PC-9 (cell line): ENCODE measurements around the gene WDR88. TPM values are rescaled to one million over a fixed set of nuclear protein-coding genes. Genes with fewer than 3 reads are reported as not detected.
"Not testable (repeated sequence)": the region's sequence is repeated elsewhere in the genome, so short reads cannot be mapped to it uniquely, and the experiment has no call there.

Experiments
- BruUV-seq: library from RNA; stranded (reverse); fragments of 400-500 nt; replicated peaks from 2 replicates; lab custom pipeline; 2021; lab: Mats Ljungman, UMichigan
- CTCF ChIA-PET: fragments of 300-600 bp; sonication (Branson Sonifier 250); formaldehyde crosslinking; loops from one replicate; lab custom pipeline; 2022; ENCODE audit warnings: antibody characterized with exemption; lab: Charles Lee
- POLR2A ChIA-PET: fragments of 300-600 bp; sonication (Branson Sonifier 250); formaldehyde crosslinking; loops from one replicate; lab custom pipeline; 2022; ENCODE audit warnings: antibody characterized with exemption; ENCODE audit not compliant: unreplicated experiment; lab: Charles Lee
- DNase-seq, 2 experiments: peaks; one replicate each; pipeline versions ENCODE4 v3.0.0 to v3.0.0-alpha.2; 2015 to 2022; ENCODE audit warnings: mixed read lengths in 1 of 2
- H2AFZ ChIP-seq: fragments of 200-600 bp; sonication (generic); 2 replicates; pipeline ENCODE4 v1.8.1; 2017; ENCODE audit warnings: antibody characterized with exemption
- H3F3A ChIP-seq: fragments of 200-600 bp; sonication (generic); 2 replicates; pipeline ENCODE4 v1.8.1; 2017; ENCODE audit warnings: antibody characterized with exemption, mild to moderate bottlenecking, low read depth; ENCODE audit not compliant: insufficient read depth
- H3K27ac ChIP-seq: fragments of 200-600 bp; sonication (generic); 2 replicates; pipeline ENCODE4 v1.6.1; 2016; ENCODE audit warnings: mixed run types
- H3K27me3 ChIP-seq: fragments of 200-600 bp; sonication (generic); 2 replicates; pipeline ENCODE4 v1.6.1; 2016; ENCODE audit warnings: low read depth, mixed run types; ENCODE audit not compliant: insufficient read depth
- H3K36me3 ChIP-seq: fragments of 200-600 bp; sonication (generic); 2 replicates; pipeline ENCODE4 v1.6.1; 2016; ENCODE audit warnings: low read depth, mixed run types
- H3K4me1 ChIP-seq: fragments of 200-600 bp; sonication (generic); replicated peaks from 2 replicates; pipeline ENCODE4 v1.6.1; 2016; ENCODE audit warnings: mixed run types; ENCODE audit not compliant: insufficient read depth
- H3K4me2 ChIP-seq: fragments of 200-600 bp; sonication (generic); 2 replicates; pipeline ENCODE4 v1.6.1; 2017; ENCODE audit warnings: mixed run types
- H3K4me3 ChIP-seq: fragments of 200-600 bp; sonication (generic); 2 replicates; pipeline ENCODE4 v1.6.1; 2016; ENCODE audit warnings: mixed run types
- H3K79me2 ChIP-seq: fragments of 200-600 bp; sonication (generic); 2 replicates; pipeline ENCODE4 v1.6.1; 2017; ENCODE audit warnings: low read depth, mixed run types
- H3K9me2 ChIP-seq: fragments of 200-600 bp; sonication (generic); 2 replicates; pipeline ENCODE4 v1.8.1; 2017; ENCODE audit warnings: mild to moderate bottlenecking; ENCODE audit not compliant: insufficient read depth
- H3K9me3 ChIP-seq: fragments of 200-600 bp; sonication (generic); 2 replicates; pipeline ENCODE4 v1.8.1; 2016; ENCODE audit warnings: low read depth; ENCODE audit not compliant: insufficient read depth
- H4K20me1 ChIP-seq: fragments of 200-600 bp; sonication (generic); 2 replicates; pipeline ENCODE4 v1.8.1; 2017; ENCODE audit not compliant: insufficient read depth
- EZH2 ChIP-seq: fragments of 200-600 bp; sonication (generic); IDR thresholded peaks from 2 replicates; pipeline ENCODE4 v1.8.0; 2017; ENCODE audit warnings: antibody characterized with exemption, low read depth
- intact Hi-C: fragments of 100-400 bp; cut with micrococcal nuclease; formaldehyde crosslinking; loops from one replicate; pipeline ENCODE4 v1.10.0; 2022; ENCODE audit not compliant: unreplicated experiment
- total RNA-seq: library from RNA; stranded (reverse); gene quantifications from 2 replicates; pipeline ENCODE4 v1.2.3, GENCODE V29; 2021
- TF ChIP-seq, protein P1 (sequence below): fragments of 200-600 bp; sonication (generic); conservative IDR thresholded peaks from 2 replicates; pipeline ENCODE4 v1.6.1; 2017; ENCODE audit warnings: mixed run types, antibody characterized with exemption, mild to moderate bottlenecking, moderate library complexity

WDR88 gene
- total RNA-seq, 1 experiment from 2014 or later, result 0.59 TPM

DNA sequence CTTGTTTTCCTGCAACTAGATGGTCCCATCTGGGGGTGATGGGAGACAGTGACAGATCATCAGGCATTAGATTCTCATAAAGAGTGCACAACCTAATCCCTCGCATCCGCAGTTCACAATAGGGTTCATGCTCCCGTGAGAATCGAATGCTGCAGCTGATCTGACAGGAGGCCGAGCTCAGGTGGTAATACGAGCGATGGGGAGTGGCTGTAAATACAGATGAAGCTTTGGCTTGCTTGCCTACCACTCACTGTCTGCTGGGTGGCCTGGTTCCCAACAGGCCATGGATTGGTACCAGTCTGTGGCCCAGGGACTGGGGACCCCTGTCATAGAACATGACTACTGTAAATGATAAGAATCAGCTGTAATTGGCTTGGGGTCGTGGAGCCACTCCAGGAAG is 28.0 kb downstream of the WDR88 start:
- intact Hi-C loops, result no loop called here
- no peaks in the 10 kb centered on the region for H4K20me1 ChIP-seq
- H3K36me3 ChIP-seq, result no peaks in the 10 kb centered on the region
- H3K27me3 ChIP-seq, result no peaks in the 10 kb centered on the region
- DNase-seq, result no peak
- no peaks in the 10 kb centered on the region for H3K9me2 ChIP-seq
- no peaks in the 10 kb centered on the region for H3K4me1 ChIP-seq
- H3K4me2 ChIP-seq, result no peak overlapping the region
- no TSS peak for BruUV-seq
- TF ChIP-seq, protein P1, sequence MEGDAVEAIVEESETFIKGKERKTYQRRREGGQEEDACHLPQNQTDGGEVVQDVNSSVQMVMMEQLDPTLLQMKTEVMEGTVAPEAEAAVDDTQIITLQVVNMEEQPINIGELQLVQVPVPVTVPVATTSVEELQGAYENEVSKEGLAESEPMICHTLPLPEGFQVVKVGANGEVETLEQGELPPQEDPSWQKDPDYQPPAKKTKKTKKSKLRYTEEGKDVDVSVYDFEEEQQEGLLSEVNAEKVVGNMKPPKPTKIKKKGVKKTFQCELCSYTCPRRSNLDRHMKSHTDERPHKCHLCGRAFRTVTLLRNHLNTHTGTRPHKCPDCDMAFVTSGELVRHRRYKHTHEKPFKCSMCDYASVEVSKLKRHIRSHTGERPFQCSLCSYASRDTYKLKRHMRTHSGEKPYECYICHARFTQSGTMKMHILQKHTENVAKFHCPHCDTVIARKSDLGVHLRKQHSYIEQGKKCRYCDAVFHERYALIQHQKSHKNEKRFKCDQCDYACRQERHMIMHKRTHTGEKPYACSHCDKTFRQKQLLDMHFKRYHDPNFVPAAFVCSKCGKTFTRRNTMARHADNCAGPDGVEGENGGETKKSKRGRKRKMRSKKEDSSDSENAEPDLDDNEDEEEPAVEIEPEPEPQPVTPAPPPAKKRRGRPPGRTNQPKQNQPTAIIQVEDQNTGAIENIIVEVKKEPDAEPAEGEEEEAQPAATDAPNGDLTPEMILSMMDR, result no peak
- TF ChIP-seq EZH2, result no peak
- ChIA-PET CTCF (interaction anchor here (0.5 to 0.6 kb wide), 2 partner anchors 118 to 464 kb away, joined by 3 to 7 read pairs; no protein-coding TSS in a partner anchor), POLR2A (no interaction called here)
- no peaks in the 10 kb centered on the region for H3K9me3 ChIP-seq
- H3K79me2 ChIP-seq, result no peaks in the 10 kb centered on the region
- no peak overlapping the region for H3K4me3 ChIP-seq
- no peak overlapping the region for H3K27ac ChIP-seq
- no peak overlapping the region for H2AFZ ChIP-seq
- no peaks in the 10 kb centered on the region for H3F3A ChIP-seq

DNA sequence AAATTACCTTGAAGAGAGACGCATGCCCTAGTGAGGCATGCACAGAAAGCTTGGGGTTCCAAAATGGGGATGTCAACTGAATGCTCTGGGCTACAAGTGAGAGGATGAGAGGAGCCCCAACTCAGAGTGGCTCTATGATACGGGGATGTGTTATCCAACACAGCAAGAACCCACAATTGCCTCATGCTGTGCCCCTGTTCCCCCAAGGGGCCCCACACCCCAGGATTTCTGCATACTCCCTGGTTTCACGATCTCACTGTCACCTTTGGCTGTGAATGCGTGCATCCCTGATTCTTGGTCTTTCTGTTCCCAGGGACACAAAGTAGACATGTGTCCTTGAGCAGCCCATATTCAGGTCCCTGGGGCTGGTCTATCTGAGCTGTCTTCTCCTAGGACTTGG is 29.3 kb downstream of the WDR88 start:
- Histone ChIP-seq H3K27me3 (no peaks in the 10 kb centered on the region), H3K4me3 (no peak overlapping the region), H3K4me2 (no peak overlapping the region), H3K9me2 (no peaks in the 10 kb centered on the region), H3K9me3 (no peaks in the 10 kb centered on the region), H4K20me1 (no peaks in the 10 kb centered on the region), H3K36me3 (no peaks in the 10 kb centered on the region), H2AFZ (no peak overlapping the region), H3K79me2 (no peaks in the 10 kb centered on the region), H3K27ac (no peak overlapping the region), H3F3A (no peaks in the 10 kb centered on the region), H3K4me1 (no peaks in the 10 kb centered on the region)
- POLR2A ChIA-PET, result interaction anchor here (0.7 kb wide), 1 partner anchor 70 kb away, joined by 5 read pairs; no protein-coding TSS in a partner anchor
- intact Hi-C loops, result no loop called here
- CTCF ChIA-PET, result no interaction called here
- no TSS peak for BruUV-seq
- no peak for TF ChIP-seq EZH2
- no peak for DNase-seq

DNA sequence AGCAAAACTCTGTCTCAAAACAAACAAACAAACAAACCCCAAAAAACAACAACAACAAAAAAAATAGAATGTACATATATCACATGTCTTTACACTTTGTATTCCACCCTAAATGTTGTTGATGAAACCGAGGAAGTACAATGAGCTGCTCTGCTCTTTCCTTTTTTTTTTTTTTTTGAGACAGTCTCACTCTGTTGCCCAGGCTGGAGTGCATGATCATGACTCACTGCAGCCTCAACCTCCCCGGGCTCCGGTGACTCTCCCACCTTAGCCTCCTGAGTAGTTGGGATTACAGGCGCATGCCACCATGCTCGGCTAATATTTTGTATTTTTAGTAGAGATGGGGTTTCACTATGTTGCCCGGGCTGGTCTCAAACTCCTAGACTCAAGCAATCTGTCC is 31.6 kb downstream of the WDR88 start:
- Histone ChIP-seq H3K9me3 (no peaks in the 10 kb centered on the region), H3K36me3 (no peaks in the 10 kb centered on the region), H3K4me1 (no peaks in the 10 kb centered on the region), H2AFZ (no peak overlapping the region), H3K4me2 (no peak overlapping the region), H3K27ac (no peak overlapping the region), H3F3A (no peaks in the 10 kb centered on the region), H3K79me2 (no peaks in the 10 kb centered on the region), H4K20me1 (no peaks in the 10 kb centered on the region), H3K9me2 (no peaks in the 10 kb centered on the region), H3K4me3 (no peak overlapping the region), H3K27me3 (no peaks in the 10 kb centered on the region)
- intact Hi-C loops, result no loop called here
- ChIA-PET POLR2A (interaction anchor here (0.6 kb wide), 1 partner anchor 37 kb away, joined by 3 read pairs; no protein-coding TSS in a partner anchor), CTCF (interaction anchor here (0.7 kb wide), 1 partner anchor 475 kb away, joined by 3 read pairs; no protein-coding TSS in a partner anchor)
- TF ChIP-seq EZH2, result no peak
- TF ChIP-seq, protein P1, result no peak
- BruUV-seq, result no TSS peak
- no peak for DNase-seq

DNA sequence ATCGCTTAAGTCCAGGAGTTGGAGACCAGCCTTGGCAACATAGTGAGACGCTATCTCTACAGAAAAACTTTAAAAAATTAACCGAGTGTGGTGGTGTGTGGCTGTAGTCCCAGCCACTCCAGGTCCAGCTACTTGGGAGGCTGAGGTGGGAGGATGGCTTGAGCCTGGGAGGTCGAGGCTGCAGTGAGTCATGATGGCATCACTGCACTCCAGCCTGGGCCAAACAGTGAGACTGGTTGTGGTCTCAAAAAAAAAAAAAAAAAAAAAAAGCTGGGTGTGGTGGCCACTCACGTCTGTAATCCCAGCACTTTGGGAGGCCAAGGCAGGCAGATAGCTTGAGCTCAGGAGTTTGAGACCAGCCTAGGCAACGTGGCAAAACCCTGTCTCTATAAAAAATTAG is 34.1 kb downstream of the WDR88 start:
- H2AFZ ChIP-seq, H3K9me2 ChIP-seq, H3K36me3 ChIP-seq, H3K27me3 ChIP-seq, DNase-seq, H3K4me3 ChIP-seq, BruUV-seq, H3K4me1 ChIP-seq, H3K4me2 ChIP-seq, H3F3A ChIP-seq, H4K20me1 ChIP-seq, intact Hi-C loops, H3K27ac ChIP-seq, H3K9me3 ChIP-seq, H3K79me2 ChIP-seq, POLR2A ChIA-PET: not testable (repeated sequence)
- CTCF ChIA-PET, result interaction anchor here (0.6 kb wide), 2 partner anchors 112 to 605 kb away, joined by 3 read pairs; no protein-coding TSS in a partner anchor
